GM12891 (cell line): Measurements from ENCODE around the gene ROBO2.

ENCODE experiments used
- POLR2A ChIP-seq: IDR thresholded peaks from 2 replicates; pipeline ENCODE4 v1.6.1; 2011; ENCODE audit warnings: low read depth, low read length, control low read depth
- POLR2AphosphoS5 ChIP-seq: IDR thresholded peaks from 2 replicates; pipeline ENCODE4 v1.6.1; 2011; ENCODE audit warnings: low read depth, low read length, control low read depth
- POU2F2 ChIP-seq: IDR thresholded peaks from 2 replicates; pipeline ENCODE4 v1.6.1; 2011; ENCODE audit warnings: low read depth, mild to moderate bottlenecking, control low read depth, low read length, moderate library complexity
- SPI1 ChIP-seq: IDR thresholded peaks from 2 replicates; pipeline ENCODE4 v1.6.1; 2011; ENCODE audit warnings: low read depth, low read length, control low read depth
- TAF1 ChIP-seq: IDR thresholded peaks from 2 replicates; pipeline ENCODE4 v1.6.1; 2011; ENCODE audit warnings: low read depth, low read length, control low read depth

DNA sequence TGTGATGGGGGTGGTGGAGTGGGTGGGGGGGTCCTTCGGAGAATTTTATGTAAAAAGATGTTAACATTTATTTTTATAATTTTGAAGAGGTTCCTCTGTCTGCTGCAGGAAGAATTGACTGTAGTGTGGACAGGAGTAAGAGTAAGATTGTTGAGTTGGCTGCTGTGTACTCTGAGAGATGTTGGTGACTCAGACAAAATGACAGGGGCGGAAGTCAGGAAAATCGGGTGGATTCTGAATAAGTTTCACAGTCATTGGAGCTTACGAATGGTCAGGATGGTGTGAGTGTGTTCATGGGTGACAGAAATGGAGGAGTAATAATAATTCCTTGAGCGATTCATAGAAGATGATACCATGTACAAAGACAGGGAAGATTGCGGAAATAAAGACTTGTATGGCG lies 420.0 kb downstream of the ROBO2 start:
- TF ChIP-seq POLR2A (no peak), POLR2AphosphoS5 (no peak), SPI1 (no peak), POU2F2 (no peak), TAF1 (no peak)
